K562 treated with DMSO at 1 percent for 4 hours (cell line): ENCODE measurements around the gene SSNA1. TPM values are rescaled to one million over a fixed set of nuclear protein-coding genes. Genes with fewer than 3 reads are reported as not detected.

ENCODE experiments used
- total RNA-seq: library from RNA; unstranded; fragments of 300-600 nt; gene quantifications from 2 replicates; pipeline ENCODE4 v1.2.3, GENCODE V29; 2022; ENCODE audit not compliant: insufficient read depth

SSNA1 gene
- total RNA-seq: 203 and 207 TPM in 2 replicates

GRCh38 chr9:137188490-137189296 lies at the start of gene SSNA1, which contains the start of gene ANAPC2:
SSNA1 (plus strand) TSS chr9:137188676; CDS start chr9:137188727, 51 bp downstream.
ANAPC2 (minus strand) TSS chr9:137188560; CDS start chr9:137188532, 28 bp downstream.

DNA sequence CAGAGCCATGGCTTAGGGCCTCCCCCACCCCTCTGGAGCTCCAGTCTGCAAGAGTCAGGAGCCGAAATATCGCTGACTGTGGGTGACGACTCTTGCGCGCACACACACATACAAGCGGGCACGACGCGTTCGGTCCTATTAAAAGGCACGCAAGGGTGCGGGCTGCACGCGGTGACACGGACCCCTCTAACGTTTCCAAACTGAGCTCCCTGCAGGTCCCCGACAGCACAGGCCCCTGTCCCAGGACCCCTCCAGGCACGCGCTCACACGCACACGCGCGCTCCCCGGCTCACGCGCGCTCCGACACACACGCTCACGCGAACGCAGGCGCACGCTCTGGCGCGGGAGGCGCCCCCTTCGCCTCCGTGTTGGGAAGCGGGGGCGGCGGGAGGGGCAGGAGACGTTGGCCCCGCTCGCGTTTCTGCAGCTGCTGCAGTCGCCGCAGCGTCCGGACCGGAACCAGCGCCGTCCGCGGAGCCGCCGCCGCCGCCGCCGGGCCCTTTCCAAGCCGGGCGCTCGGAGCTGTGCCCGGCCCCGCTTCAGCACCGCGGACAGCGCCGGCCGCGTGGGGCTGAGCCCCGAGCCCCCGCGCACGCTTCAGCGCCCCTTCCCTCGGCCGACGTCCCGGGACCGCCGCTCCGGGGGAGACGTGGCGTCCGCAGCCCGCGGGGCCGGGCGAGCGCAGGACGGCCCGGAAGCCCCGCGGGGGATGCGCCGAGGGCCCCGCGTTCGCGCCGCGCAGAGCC lies 49.6 kb upstream of the SSNA1 start, which contains the start of gene GRIN1:
Gene GRIN1 (plus strand): TSS at position 433 of the 746 bp plus-strand sequence. CDS start 333 bp downstream, outside the sequence.

GRCh38 chr9:137169896-137170358 lies 18.5 kb upstream of the SSNA1 start, which contains the start of gene LRRC26:
LRRC26 (minus strand) TSS chr9:137170051; CDS start chr9:137169943, 108 bp downstream.

DNA sequence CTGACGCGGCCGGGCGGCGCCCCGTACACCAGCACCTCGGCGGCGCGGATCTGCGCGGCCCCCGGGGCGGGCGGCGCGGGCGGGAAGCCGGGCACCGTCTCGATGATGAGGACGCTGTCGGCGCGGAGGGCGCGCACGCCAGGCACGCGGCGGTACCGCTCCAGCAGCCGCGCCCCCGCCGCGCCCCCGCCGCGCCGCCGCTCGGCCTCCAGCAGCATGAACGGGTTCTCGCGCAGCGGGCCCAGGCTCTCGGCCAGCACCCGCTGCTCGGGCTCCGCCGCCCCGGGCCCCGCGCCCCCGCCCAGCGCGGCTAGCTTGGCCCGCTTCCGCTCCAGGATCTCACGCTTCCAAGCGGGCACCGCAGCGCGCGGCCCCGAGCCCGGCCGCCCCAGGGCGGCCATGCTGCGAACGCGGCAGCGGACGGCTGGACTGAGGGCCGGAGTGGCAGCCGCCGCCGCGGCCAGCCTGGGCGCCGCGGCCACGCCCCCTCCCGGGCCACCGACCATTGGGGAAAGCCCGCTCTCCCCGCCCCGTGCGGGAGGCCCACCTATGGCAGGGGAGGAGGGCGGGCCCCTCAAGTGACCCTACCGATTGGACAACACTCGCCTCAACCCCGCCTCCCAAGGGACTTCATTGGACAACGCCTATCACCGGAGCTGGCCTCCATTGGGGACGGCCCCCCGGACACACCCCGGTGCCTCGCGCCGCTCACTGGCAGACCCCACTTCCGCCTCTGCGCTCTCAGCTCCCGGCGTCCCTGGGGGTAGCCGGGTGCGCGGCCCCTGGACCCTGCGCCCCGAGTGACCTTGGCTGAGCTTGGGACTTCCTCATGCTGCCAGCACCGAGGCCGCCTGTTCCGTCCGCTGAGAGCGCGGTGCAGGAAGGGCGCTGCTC lies 12.1 kb downstream of the SSNA1 start, which contains the start of gene TPRN:
Gene TPRN (minus strand): TSS at position 431 of the 894 bp plus-strand sequence. CDS start 30 bp downstream, at position 401.

GRCh38 chr9:137205126-137206069 lies 16.9 kb downstream of the SSNA1 start, which contains the start of the genes NDOR1 and TMEM203:
NDOR1 (plus strand) TSS chr9:137205700; CDS start chr9:137205778, 78 bp downstream.
TMEM203 (minus strand) TSS chr9:137205648; CDS start chr9:137205414, 234 bp downstream.

DNA sequence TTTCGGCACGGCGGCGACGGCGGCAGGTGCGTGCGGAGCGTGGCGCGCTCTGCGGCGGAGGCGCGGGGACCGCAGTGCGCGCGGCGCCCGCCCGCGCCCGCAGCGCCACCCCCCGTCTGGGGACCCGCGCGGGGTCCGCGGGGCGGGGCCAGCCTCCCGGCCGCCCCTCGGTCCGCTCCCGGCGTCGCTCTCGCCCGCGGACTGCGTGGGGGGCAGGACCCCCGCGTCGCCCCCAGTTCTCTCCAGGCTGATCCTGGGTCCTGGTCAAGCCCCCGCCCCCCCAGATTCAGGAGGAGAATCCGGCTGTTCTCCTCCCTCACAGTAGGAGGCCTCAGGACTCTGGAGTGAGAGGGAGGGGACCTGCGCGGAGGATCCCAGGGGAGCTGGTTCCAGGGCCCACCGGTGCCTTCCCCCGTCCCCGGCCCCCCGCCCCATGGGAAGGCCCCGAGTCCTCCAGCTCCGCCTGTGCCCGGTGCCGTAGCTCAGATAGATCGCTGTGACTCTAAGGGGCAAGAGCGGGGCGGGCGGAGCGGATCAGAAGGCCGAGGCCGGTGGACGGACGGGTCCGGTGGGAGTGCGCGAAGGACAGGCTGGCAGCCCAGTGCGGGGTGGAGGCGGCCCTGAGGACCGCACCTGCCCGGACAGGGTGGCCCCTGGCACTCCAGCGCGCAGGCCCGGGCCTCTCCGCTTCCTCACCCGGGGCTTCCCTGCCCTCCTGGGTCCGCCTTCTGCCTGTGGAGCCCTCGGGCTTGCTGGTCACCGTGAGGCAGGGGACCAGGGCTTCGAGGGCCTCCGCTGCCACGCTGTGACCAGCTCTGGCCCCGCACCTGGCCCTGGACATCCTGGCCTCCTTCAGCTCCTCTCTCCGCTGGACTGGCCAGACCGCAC lies 34.0 kb downstream of the SSNA1 start, which contains the start of gene RNF208:
Gene RNF208 (minus strand): TSS at position 51 of the 888 bp plus-strand sequence. CDS start 1,028 bp downstream, outside the sequence.

GRCh38 chr9:137224830-137225694 lies 36.6 kb downstream of the SSNA1 start, which contains the start of gene CYSRT1:
CYSRT1 (plus strand) TSS chr9:137225174; CDS start chr9:137225622, 448 bp downstream.

DNA sequence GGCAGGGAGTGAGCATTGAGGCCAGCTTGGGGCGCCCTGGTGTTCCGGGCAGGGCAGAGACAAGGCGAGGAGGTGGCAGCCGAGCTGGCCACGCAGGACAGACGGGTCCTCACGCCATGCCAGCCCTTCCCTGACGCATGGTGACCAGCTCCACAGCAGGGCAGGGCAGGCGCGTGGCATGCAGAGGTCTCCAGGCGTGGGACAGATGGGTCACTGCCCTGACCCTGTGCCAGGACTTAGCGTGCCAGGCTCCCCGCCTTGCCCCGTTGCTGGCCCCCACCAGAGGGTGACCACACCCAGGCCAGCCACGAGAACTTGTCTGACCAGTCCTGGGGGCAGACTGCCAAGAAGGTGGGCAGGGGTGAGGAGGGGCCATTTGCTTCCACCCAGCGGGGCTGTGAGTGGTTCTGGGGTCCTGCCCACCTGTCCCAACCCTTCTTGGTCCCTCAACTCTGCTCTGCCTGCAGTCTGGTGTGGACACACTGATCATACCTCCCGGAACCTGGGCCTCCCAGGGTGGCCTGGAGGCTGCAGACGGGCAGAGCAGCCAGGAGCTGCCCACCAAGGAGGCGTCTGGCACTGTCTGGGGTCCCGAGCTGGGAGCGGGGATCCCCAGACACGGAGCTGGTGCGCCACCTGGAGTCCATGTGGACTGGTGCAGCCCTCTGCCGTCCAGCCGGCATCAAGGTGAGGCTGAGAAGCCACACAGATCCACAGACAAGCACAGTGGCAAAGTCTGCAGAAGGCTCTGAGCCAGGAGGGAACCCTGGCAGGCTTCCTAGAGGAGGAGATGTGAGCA lies 38.8 kb downstream of the SSNA1 start, which contains the start of gene RNF224:
Gene RNF224 (plus strand): TSS at position 449 of the 799 bp plus-strand sequence. CDS start 834 bp downstream, outside the sequence.

GRCh38 chr9:137230705-137231371 lies 42.4 kb downstream of the SSNA1 start, which contains the start of gene SLC34A3:
SLC34A3 (plus strand) TSS chr9:137230901; CDS start chr9:137231703, 802 bp downstream.

Other genes starting within 250 kb of the SSNA1 start
- 148 and 151 TPM in 2 replicates for gene FBXW5, start 243.9 kb upstream of the SSNA1 start, total RNA-seq
- not detected in 2 replicates for gene C8G, start 243.4 kb upstream of the SSNA1 start, total RNA-seq
- gene LCN12, start 236.4 kb upstream of the SSNA1 start, total RNA-seq: not detected in 2 replicates
- gene PTGDS, start 211.2 kb upstream of the SSNA1 start, total RNA-seq: 6.1 and 15.4 TPM in 2 replicates
- gene LCNL1, start 205.7 kb upstream of the SSNA1 start, total RNA-seq: not detected in 2 replicates
- 89.0 and 89.2 TPM in 2 replicates for gene PAXX, start 196.3 kb upstream of the SSNA1 start, total RNA-seq
- 2.0 TPM in 1 of 2 replicates, not detected in the other for gene CLIC3, start 192.1 kb upstream of the SSNA1 start, total RNA-seq
- 14.1 and 26.4 TPM in 2 replicates for gene ABCA2, start 160.4 kb upstream of the SSNA1 start, total RNA-seq
- not detected in 2 replicates for gene FUT7, start 156.6 kb upstream of the SSNA1 start, total RNA-seq
- gene NPDC1, start 142.5 kb upstream of the SSNA1 start, total RNA-seq: 0.52 and 1.0 TPM in 2 replicates
- gene ENTPD2, start 134.6 kb upstream of the SSNA1 start, total RNA-seq: not detected in 2 replicates
- gene SAPCD2, start 118.1 kb upstream of the SSNA1 start, total RNA-seq: 27.1 and 30.1 TPM in 2 replicates
- gene UAP1L1, start 111.2 kb upstream of the SSNA1 start, total RNA-seq: 9.4 and 14.1 TPM in 2 replicates
- 37.3 and 38.9 TPM in 2 replicates for gene MAN1B1, start 101.7 kb upstream of the SSNA1 start, total RNA-seq
- gene DPP7, start 73.9 kb upstream of the SSNA1 start, total RNA-seq: 228 and 246 TPM in 2 replicates
- gene GRIN1, start 49.5 kb upstream of the SSNA1 start, total RNA-seq: not detected in 2 replicates
- not detected in 2 replicates for gene LRRC26, start 18.6 kb upstream of the SSNA1 start, total RNA-seq
- not detected in 2 replicates for gene TMEM210, start 16.6 kb upstream of the SSNA1 start, total RNA-seq
- 32.5 and 40.5 TPM in 2 replicates for gene ANAPC2, start 116 bp upstream of the SSNA1 start, total RNA-seq
- 26.9 and 34.8 TPM in 2 replicates for gene TPRN, start 12.1 kb downstream of the SSNA1 start, total RNA-seq
- 35.0 and 40.6 TPM in 2 replicates for gene TMEM203, start 17.0 kb downstream of the SSNA1 start, total RNA-seq
- gene NDOR1, start 17.0 kb downstream of the SSNA1 start, total RNA-seq: 23.0 and 25.4 TPM in 2 replicates
- gene RNF208, start 33.6 kb downstream of the SSNA1 start, total RNA-seq: 6.2 and 6.7 TPM in 2 replicates
- gene CYSRT1, start 36.5 kb downstream of the SSNA1 start, total RNA-seq: 1.1 TPM in 1 of 2 replicates, not detected in the other
- 0.99 TPM in 1 of 2 replicates, not detected in the other for gene RNF224, start 38.8 kb downstream of the SSNA1 start, total RNA-seq
- not detected in 2 replicates for gene SLC34A3, start 42.2 kb downstream of the SSNA1 start, total RNA-seq
- 816 and 880 TPM in 2 replicates for gene TUBB4B, start 52.6 kb downstream of the SSNA1 start, total RNA-seq
- gene STPG3, start 62.6 kb downstream of the SSNA1 start, total RNA-seq: not detected in 2 replicates
- 84.5 and 89.8 TPM in 2 replicates for gene NELFB, start 66.7 kb downstream of the SSNA1 start, total RNA-seq
- 49.5 and 59.8 TPM in 2 replicates for gene TOR4A, start 89.0 kb downstream of the SSNA1 start, total RNA-seq
- 16.1 and 30.4 TPM in 2 replicates for gene NRARP, start 113.6 kb downstream of the SSNA1 start, total RNA-seq
- 9.8 TPM in 2 replicates for gene EXD3, start 234.5 kb downstream of the SSNA1 start, total RNA-seq
- gene NOXA1, start 234.7 kb downstream of the SSNA1 start, total RNA-seq: 1.1 and 1.8 TPM in 2 replicates